H1 (cell line): ENCODE measurements around the gene SYNGR3. TPM values are rescaled to one million over a fixed set of nuclear protein-coding genes. Genes with fewer than 3 reads are reported as not detected.

Source experiments
- CTCF ChIA-PET: fragments of 300-600 bp; sonication (Branson Sonifier 250); formaldehyde crosslinking; loops from one replicate; lab custom pipeline; 2021; ENCODE audit not compliant: partially characterized antibody; lab: Charles Lee
- POLR2A ChIA-PET: fragments of 300-600 bp; sonication (Branson Sonifier 250); formaldehyde crosslinking; loops from one replicate; lab custom pipeline; 2021; ENCODE audit warnings: inconsistent platforms; ENCODE audit not compliant: partially characterized antibody; lab: Charles Lee
- DNase-seq, 2 experiments: peaks; one replicate each; pipeline versions ENCODE4 v3.0.0 to v3.0.0-alpha.2; 2010 to 2022; ENCODE audit warnings: low spot score in 2 of 2, low read depth in 1 of 2, mixed read lengths in 1 of 2
- FAIRE-seq: peaks from 2 replicates; lab custom pipeline; 2011; peaks lifted over from hg19 to GRCh38; lab: Jason Lieb, UNC
- H2AFZ ChIP-seq: 2 replicates; pipeline ENCODE4 v1.8.1; 2012; ENCODE audit warnings: low read length, inconsistent platforms
- H2AK5ac ChIP-seq: 2 replicates; pipeline ENCODE4 v1.6.1; 2013; ENCODE audit warnings: low read depth, low read length
- H2BK120ac ChIP-seq: replicated peaks from 2 replicates; pipeline ENCODE3; 2013; ENCODE audit warnings: low read depth, low read length, inconsistent platforms
- H2BK12ac ChIP-seq: 2 replicates; pipeline ENCODE4 v1.6.1; 2013; ENCODE audit warnings: low read depth, low read length
- H2BK15ac ChIP-seq: 2 replicates; pipeline ENCODE4 v1.6.1; 2013; ENCODE audit warnings: low read length
- H2BK20ac ChIP-seq: 2 replicates; pipeline ENCODE4 v1.6.1; 2013; ENCODE audit warnings: low read length
- H2BK5ac ChIP-seq: 2 replicates; pipeline ENCODE4 v1.6.1; 2013; ENCODE audit warnings: low read depth, low read length
- H3K14ac ChIP-seq: 2 replicates; pipeline ENCODE4 v1.6.1; 2013; ENCODE audit warnings: inconsistent platforms; ENCODE audit not compliant: insufficient read length
- H3K18ac ChIP-seq: 2 replicates; pipeline ENCODE4 v1.6.1; 2013; ENCODE audit warnings: low read length; ENCODE audit errors: extremely low read depth
- H3K23ac ChIP-seq: 2 replicates; pipeline ENCODE4 v1.6.1; 2013; ENCODE audit warnings: inconsistent platforms; ENCODE audit not compliant: insufficient read length
- H3K23me2 ChIP-seq: 2 replicates; pipeline ENCODE4 v1.6.1; 2013; ENCODE audit warnings: low read depth, low read length
- H3K27ac ChIP-seq: 2 replicates; pipeline ENCODE4 v1.6.1; 2011; ENCODE audit warnings: low read depth, low read length, inconsistent platforms
- H3K27me3 ChIP-seq, 4 experiments: replicated peaks in 1 of 4; 1 replicate in 1 of 4; 2 replicates in 3 of 4; pipeline versions ENCODE4 v1.6.1 to v1.8.1; 2011 to 2013; ENCODE audit warnings: low read length in 3 of 4, mild to moderate bottlenecking in 3 of 4, inconsistent platforms in 2 of 4, mixed read lengths in 2 of 4, moderate library complexity in 1 of 4; ENCODE audit not compliant: control insufficient read depth in 3 of 4, insufficient read depth in 3 of 4; ENCODE audit errors: extremely low read depth in 1 of 4
- H3K36me3 ChIP-seq, 4 experiments: 2 replicates each; pipeline versions ENCODE4 v1.6.1 to v1.8.1; 2011 to 2013; ENCODE audit warnings: mild to moderate bottlenecking in 4 of 4, low read length in 3 of 4, moderate library complexity in 2 of 4, control low read depth in 1 of 4, inconsistent platforms in 1 of 4; ENCODE audit not compliant: insufficient read depth in 4 of 4, control insufficient read depth in 2 of 4
- H3K4ac ChIP-seq: replicated peaks from 2 replicates; pipeline ENCODE3; 2013; ENCODE audit warnings: low read length, low read depth, mixed read lengths, inconsistent platforms; ENCODE audit not compliant: insufficient read length
- H3K4me1 ChIP-seq, 4 experiments: replicated peaks in 1 of 4; 1 replicate in 1 of 4; 2 replicates in 3 of 4; pipeline versions ENCODE4 v1.6.1 to v1.8.1; 2011 to 2013; ENCODE audit warnings: low read length in 3 of 4, inconsistent platforms in 2 of 4, mixed read lengths in 1 of 4; ENCODE audit not compliant: insufficient read depth in 4 of 4, control insufficient read depth in 3 of 4
- H3K4me2 ChIP-seq, 2 experiments: 2 replicates each; pipeline versions ENCODE4 v1.6.1 to v1.8.1; 2011 to 2013; ENCODE audit warnings: low read depth in 2 of 2, low read length in 2 of 2, control low read depth in 1 of 2, inconsistent platforms in 1 of 2, mild to moderate bottlenecking in 1 of 2; ENCODE audit not compliant: insufficient read depth in 1 of 2
- H3K4me3 ChIP-seq, 4 experiments: fragments of 200-600, 300-600 bp in 1 of 4; sonication (generic), shearing (Covaris generic), sonication (Bioruptor Twin) in 1 of 4; 2 replicates each; pipeline versions ENCODE4 v1.5.1 to v1.8.1; 2011 to 2016; ENCODE audit warnings: low read length in 4 of 4, low read depth in 3 of 4, control low read depth in 2 of 4, inconsistent platforms in 2 of 4, mild to moderate bottlenecking in 2 of 4, mixed read lengths in 1 of 4, moderate library complexity in 1 of 4; ENCODE audit not compliant: insufficient read depth in 2 of 4; ENCODE audit errors: extremely low read depth in 1 of 4
- H3K56ac ChIP-seq: replicated peaks from 2 replicates; pipeline ENCODE3; 2013; ENCODE audit warnings: low read depth, mild to moderate bottlenecking, mixed read lengths, low read length, inconsistent platforms; ENCODE audit not compliant: insufficient read length
- H3K79me1 ChIP-seq: 2 replicates; pipeline ENCODE4 v1.6.1; 2013; ENCODE audit warnings: low read depth, low read length, control low read depth
- H3K79me2 ChIP-seq, 2 experiments: 2 replicates each; pipeline versions ENCODE4 v1.6.1 to v1.8.1; 2012 to 2013; ENCODE audit warnings: low read length in 2 of 2, mild to moderate bottlenecking in 2 of 2, inconsistent platforms in 1 of 2; ENCODE audit not compliant: insufficient read depth in 2 of 2, control insufficient read depth in 1 of 2
- H3K9ac ChIP-seq, 4 experiments: replicated peaks in 1 of 4; 1 replicate in 1 of 4; 2 replicates in 3 of 4; pipeline versions ENCODE4 v1.6.1 to v1.8.1; 2011 to 2013; ENCODE audit warnings: low read depth in 3 of 4, low read length in 3 of 4, control low read depth in 2 of 4, mild to moderate bottlenecking in 2 of 4, moderate library complexity in 2 of 4, inconsistent platforms in 1 of 4; ENCODE audit errors: extremely low read depth in 1 of 4
- H3K9me3 ChIP-seq, 2 experiments: 2 replicates each; pipeline versions ENCODE4 v1.6.1 to v1.8.1; 2012 to 2013; ENCODE audit warnings: mild to moderate bottlenecking in 2 of 2, moderate library complexity in 2 of 2, control low read depth in 1 of 2, inconsistent platforms in 1 of 2, low read depth in 1 of 2, low read length in 1 of 2, mixed read lengths in 1 of 2; ENCODE audit not compliant: insufficient read depth in 2 of 2
- H4K20me1 ChIP-seq, 2 experiments: replicated peaks in 1 of 2; 2 replicates each; pipeline versions ENCODE3 to v1.8.1; 2011 to 2013; ENCODE audit warnings: inconsistent platforms in 2 of 2, low read length in 2 of 2, mild to moderate bottlenecking in 1 of 2; ENCODE audit not compliant: insufficient read depth in 2 of 2, control insufficient read depth in 1 of 2
- H4K5ac ChIP-seq: 2 replicates; pipeline ENCODE4 v1.6.1; 2013; ENCODE audit warnings: low read length, low read depth, mixed read lengths, inconsistent platforms; ENCODE audit not compliant: insufficient read length
- H4K8ac ChIP-seq: 2 replicates; pipeline ENCODE4 v1.8.0; 2013; ENCODE audit warnings: mild to moderate bottlenecking, moderate library complexity, low read length, inconsistent platforms; ENCODE audit not compliant: insufficient read depth; ENCODE audit errors: extremely low read depth
- H4K91ac ChIP-seq: replicated peaks from 2 replicates; pipeline ENCODE3; 2013; ENCODE audit warnings: low read length, mixed read lengths, inconsistent platforms; ENCODE audit not compliant: insufficient read length
- EGR1 ChIP-seq: IDR thresholded peaks from 2 replicates; pipeline ENCODE4 v1.6.1; 2011; ENCODE audit warnings: low read depth, low read length, borderline replicate concordance
- EZH2 ChIP-seq: fragments of 200-600 bp; sonication (generic); IDR thresholded peaks from 2 replicates; pipeline ENCODE4 v1.7.1; 2012; ENCODE audit warnings: low read depth, mild to moderate bottlenecking, moderate library complexity, low read length, inconsistent platforms; ENCODE audit not compliant: severe bottlenecking
- KDM4A ChIP-seq: IDR thresholded peaks from one replicate; pipeline ENCODE4 v1.7.1; 2012; ENCODE audit warnings: low read depth, mild to moderate bottlenecking, moderate library complexity, low read length, inconsistent platforms; ENCODE audit not compliant: severe bottlenecking
- MAFK ChIP-seq: IDR thresholded peaks from 2 replicates; pipeline ENCODE4 v1.6.1; 2012; ENCODE audit warnings: low read depth, mild to moderate bottlenecking, improper control_type of control experiment, low read length
- PHF8 ChIP-seq: fragments of 200-600 bp; sonication (generic); conservative IDR thresholded peaks from 2 replicates; pipeline ENCODE4 v1.7.1; 2012; ENCODE audit warnings: low read depth, mild to moderate bottlenecking, inconsistent platforms, low read length, moderate library complexity
- RAD21 ChIP-seq, 2 experiments: IDR thresholded peaks in 1 of 2; conservative IDR thresholded peaks in 1 of 2; 2 replicates each; pipeline ENCODE4 v1.6.1; 2011; ENCODE audit warnings: low read depth in 2 of 2, low read length in 2 of 2, improper control_type of control experiment in 1 of 2, inconsistent platforms in 1 of 2, mild to moderate bottlenecking in 1 of 2, moderate library complexity in 1 of 2
- RBBP5 ChIP-seq: IDR thresholded peaks from 2 replicates; pipeline ENCODE4 v1.7.1; 2012; ENCODE audit warnings: low read depth, mild to moderate bottlenecking, inconsistent platforms, low read length, moderate library complexity, borderline replicate concordance
- RXRA ChIP-seq: IDR thresholded peaks from 2 replicates; pipeline ENCODE4 v1.6.1; 2011; ENCODE audit warnings: low read depth, mild to moderate bottlenecking, low read length, moderate library complexity; ENCODE audit not compliant: insufficient read depth
- TCF12 ChIP-seq: IDR thresholded peaks from 2 replicates; pipeline ENCODE4 v1.6.1; 2011; ENCODE audit warnings: low read depth, mild to moderate bottlenecking, low read length
- TEAD4 ChIP-seq: IDR thresholded peaks from 2 replicates; pipeline ENCODE4 v1.6.1; 2012; ENCODE audit warnings: low read depth, low read length, inconsistent platforms, mixed read lengths
- ZNF274 ChIP-seq: IDR thresholded peaks from 2 replicates; pipeline ENCODE4 v1.7.0; 2012; ENCODE audit warnings: low read length, borderline replicate concordance; ENCODE audit errors: extremely low read depth
- WGBS, 2 experiments: shearing (Covaris generic) in 1 of 2; methylation state at CpG; one replicate each; pipeline versions ENCODE4 v1.1.6 to v1.1.7; 2013 to 2015; ENCODE audit warnings: low lambda C conversion rate in 2 of 2, mixed read lengths in 2 of 2, inconsistent platforms in 1 of 2, low coverage in 1 of 2, missing lambda C conversion rate in 1 of 2; ENCODE audit not compliant: insufficient replicate concordance in 2 of 2, insufficient coverage in 1 of 2, insufficient read length in 1 of 2; ENCODE audit errors: extremely low coverage in 1 of 2, missing lambda C conversion rate in 1 of 2; 5-methylcytosine and 5-hydroxymethylcytosine counted together
- polyA plus RNA-seq, 7 experiments: library from polyadenylated mRNA; depleted of rRNA in 3 of 7; stranded (reverse) in 5 of 7; unstranded in 2 of 7; fragments of >200 nt in 5 of 7; fragments of 200-250 nt in 2 of 7; gene quantifications; 1 replicate in 5 of 7; 2 replicates in 1 of 7; 4 replicates in 1 of 7; pipeline versions ENCODE4 v1.2.1 to v1.2.3, GENCODE V29; 2011 to 2013; ENCODE audit warnings: missing spikeins in 2 of 7, mixed read lengths in 2 of 7
- total RNA-seq: library from RNA; stranded (reverse); fragmentation: NEBNext Ultra II Directional; extraction: Animal tissue kit (Norgen Biotek cat#: 25700); gene quantifications from 2 replicates; pipeline ENCODE4 v1.2.1, GENCODE V29; 2021

SYNGR3 gene
- total and polyA plus RNA-seq, 2 of the 8 experiments (the other 6 are each of a cell fraction or from before 2014, with no cell fraction given) = 36.2 to 49.9 TPM

GRCh38 chr16:2009164-2009711 is 19.5 kb downstream of the SYNGR3 start:
- Histone ChIP-seq H3K4me2 (peak overlapping the region; percentile 89 to 92), H2BK20ac (no peak overlapping the region), H2AK5ac (0 out of 2 replicates have a peak overlapping the region, but pooled peaks have one; percentile 53), H4K91ac (no peak overlapping the region), H3K27ac (peak overlapping the region; percentile 61; the same call in 1 of the 2 replicates), H2AFZ (no peak overlapping the region), H2BK15ac (no peak overlapping the region), H3K27me3 (no peaks in the 10 kb centered on the region), H2BK12ac (no peak overlapping the region), H3K4me1 (peaks cover 3 to 33% (median 20%) of the 10 kb centered on the region in 4 experiments), H3K4ac (no peak overlapping the region), H3K14ac (no peak overlapping the region), H3K23ac (no peak overlapping the region), H3K9ac (peak overlapping the region; percentile 51 to 83 (median 76)), H4K8ac (no peak overlapping the region), H3K79me1 (peaks cover 9% of the 10 kb centered on the region; the same call in 1 of the 2 replicates), H3K4me3 (peak overlapping the region; percentile 66 to 95 (median 83)), H2BK5ac (no peak overlapping the region; the same call in 1 of the 2 replicates), H3K9me3 (no peaks in the 10 kb centered on the region), H3K56ac (no peak overlapping the region), H3K79me2 (peaks cover 22 to 43% of the 10 kb centered on the region in 2 experiments; a peak in 3 of 4 replicates), H3K23me2 (peaks cover 12% of the 10 kb centered on the region; the same call in 1 of the 2 replicates), H3K18ac (no peak overlapping the region), H4K20me1 (peaks cover 17 to 41% of the 10 kb centered on the region in 2 experiments), H3K36me3 (0 out of 8 replicates have a peak, but pooled peaks cover 0 to 2% (median 0%) of the 10 kb centered on the region in 4 experiments), H4K5ac (peak overlapping the region; percentile 31), H2BK120ac (no peak overlapping the region)
- POLR2A ChIA-PET = interaction anchor here (0.6 to 2.8 kb wide), 12 partner anchors 8 to 492 kb away, joined by 3 to 17 read pairs (median 4); partner anchors contain the start of genes RPS2, TBL3 and TRAF7
- DNase-seq = no peak
- 2% methylated on average over 8 of the region's 55 CpGs; no CpG with 5 or more reads in 1 of the 2 experiments for WGBS, 2 experiments
- FAIRE-seq = no peak
- CTCF ChIA-PET = interaction anchor here (1.4 to 2.2 kb wide), 4 partner anchors 7 to 47 kb away, joined by 3 to 7 read pairs (median 6); partner anchors contain the start of gene NPW
- TF ChIP-seq ZNF274 = no peak
- no peak for TF ChIP-seq PHF8
- TF ChIP-seq KDM4A = peak; percentile 80
- TF ChIP-seq RAD21 (IDR thresholded peaks at IDR 0.05 in 1 of 2, conservative IDR thresholded peaks at IDR 0.05 in 1 of 2; ENCODE audit: low read depth in 2 of 2, low read length in 2 of 2) = no peak
- TF ChIP-seq TEAD4 = no peak
- 0 out of 2 replicates have a peak, but pooled peaks have one; percentile 11 for TF ChIP-seq RBBP5
- no peak for TF ChIP-seq MAFK
- no peak for TF ChIP-seq EZH2
- TF ChIP-seq EGR1 = no peak
- no peak for TF ChIP-seq TCF12
- TF ChIP-seq RXRA = no peak
